GM10266 (cell line): ENCODE results near the gene RAB15.
A peak's percentile ranks its signal among the peaks of the same experiment; 100 is the strongest.

Source experiments
- DNase-seq: peaks from one replicate; pipeline ENCODE4 v3.0.0; 2012; ENCODE audit errors: extremely low spot score
- TF ChIP-seq, protein P1 (sequence below): IDR thresholded peaks from 2 replicates; pipeline ENCODE4 v1.5.1; 2012; ENCODE audit warnings: mild to moderate bottlenecking, low read depth; ENCODE audit not compliant: control insufficient read depth, insufficient read depth; ENCODE audit errors: missing control alignments

Gene RAB15

GRCh38 chr14:65010211-65010931 lies 38.2 kb upstream of the RAB15 start:
- TF ChIP-seq, protein P1, sequence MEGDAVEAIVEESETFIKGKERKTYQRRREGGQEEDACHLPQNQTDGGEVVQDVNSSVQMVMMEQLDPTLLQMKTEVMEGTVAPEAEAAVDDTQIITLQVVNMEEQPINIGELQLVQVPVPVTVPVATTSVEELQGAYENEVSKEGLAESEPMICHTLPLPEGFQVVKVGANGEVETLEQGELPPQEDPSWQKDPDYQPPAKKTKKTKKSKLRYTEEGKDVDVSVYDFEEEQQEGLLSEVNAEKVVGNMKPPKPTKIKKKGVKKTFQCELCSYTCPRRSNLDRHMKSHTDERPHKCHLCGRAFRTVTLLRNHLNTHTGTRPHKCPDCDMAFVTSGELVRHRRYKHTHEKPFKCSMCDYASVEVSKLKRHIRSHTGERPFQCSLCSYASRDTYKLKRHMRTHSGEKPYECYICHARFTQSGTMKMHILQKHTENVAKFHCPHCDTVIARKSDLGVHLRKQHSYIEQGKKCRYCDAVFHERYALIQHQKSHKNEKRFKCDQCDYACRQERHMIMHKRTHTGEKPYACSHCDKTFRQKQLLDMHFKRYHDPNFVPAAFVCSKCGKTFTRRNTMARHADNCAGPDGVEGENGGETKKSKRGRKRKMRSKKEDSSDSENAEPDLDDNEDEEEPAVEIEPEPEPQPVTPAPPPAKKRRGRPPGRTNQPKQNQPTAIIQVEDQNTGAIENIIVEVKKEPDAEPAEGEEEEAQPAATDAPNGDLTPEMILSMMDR, result no peak
- no peak for DNase-seq

DNA sequence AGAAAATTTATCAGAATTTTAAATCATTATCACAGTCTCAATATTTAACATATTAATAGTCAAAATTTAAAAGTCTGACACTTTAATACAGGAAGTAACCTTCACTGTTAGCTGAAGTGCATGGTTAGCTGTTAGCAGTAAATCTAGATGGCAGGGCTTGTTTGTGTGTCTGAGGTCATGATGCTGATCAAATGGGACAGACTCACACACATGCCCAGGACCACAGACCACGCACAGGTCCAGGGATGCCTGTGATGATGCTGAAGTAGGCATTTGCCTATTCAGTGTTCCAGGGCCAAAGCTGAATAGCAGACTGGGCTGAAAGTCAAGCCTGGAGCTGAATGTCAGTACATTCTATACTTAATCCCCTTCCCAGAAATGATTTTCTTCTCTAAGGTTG lies 35.1 kb upstream of the RAB15 start:
- no peak for DNase-seq
- TF ChIP-seq, protein P1, result no peak

- DNase-seq, result no peak
- TF ChIP-seq, protein P1, result no peak
These were observed 34.2 kb upstream of the RAB15 start for GRCh38 chr14:65006261-65006721.

DNA sequence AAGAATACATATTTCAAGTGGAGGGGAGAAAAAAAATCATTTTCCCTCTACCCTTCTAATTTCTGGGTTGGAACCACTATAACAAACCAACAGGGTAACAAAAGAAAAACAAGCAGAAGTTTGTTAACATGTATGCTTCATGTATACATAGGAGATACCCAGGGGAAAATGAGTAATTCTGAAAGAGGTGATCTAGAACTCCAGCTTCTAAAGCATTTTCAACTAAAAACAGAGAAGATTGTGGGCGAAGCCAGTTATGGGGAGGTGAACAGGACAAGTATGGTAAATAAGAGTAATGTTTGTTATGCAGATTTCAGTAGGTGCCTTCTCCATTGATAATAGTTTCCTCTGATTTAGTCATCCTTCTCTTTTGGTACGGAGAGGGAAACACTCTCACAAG lies 31.3 kb upstream of the RAB15 start:
- TF ChIP-seq, protein P1, result no peak
- peak; percentile 38 for DNase-seq

DNA sequence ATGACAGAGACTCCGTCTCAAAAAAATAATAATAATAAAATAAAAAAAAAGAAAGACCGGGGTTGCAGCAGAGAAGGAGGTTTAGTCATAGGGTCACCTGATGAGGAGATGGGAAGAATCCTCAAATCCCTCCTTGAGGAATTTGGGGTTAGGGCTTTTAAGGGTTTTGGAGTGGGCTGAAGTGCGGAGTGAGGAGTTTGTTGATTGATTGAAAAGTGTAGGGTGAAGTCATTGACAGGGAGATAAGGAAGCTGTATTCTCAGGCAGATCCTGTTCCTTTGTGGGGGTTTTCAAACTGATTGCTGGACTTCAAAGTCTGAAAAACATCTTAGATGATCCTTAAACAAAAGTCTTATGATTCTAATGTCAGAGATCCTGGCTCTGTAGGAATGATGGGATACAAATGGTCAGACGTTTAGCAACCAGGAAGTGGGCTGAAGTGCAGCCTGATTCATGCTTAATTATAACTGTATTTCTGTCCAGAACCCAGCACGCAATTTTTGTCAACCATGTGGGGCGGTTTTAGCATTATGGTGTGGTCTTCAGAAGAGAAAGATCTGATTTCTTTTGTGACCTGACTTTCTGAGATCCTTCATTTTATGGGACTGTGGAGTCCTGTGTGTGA lies 30.6 kb upstream of the RAB15 start:
- TF ChIP-seq, protein P1, result no peak
- no peak for DNase-seq

DNA sequence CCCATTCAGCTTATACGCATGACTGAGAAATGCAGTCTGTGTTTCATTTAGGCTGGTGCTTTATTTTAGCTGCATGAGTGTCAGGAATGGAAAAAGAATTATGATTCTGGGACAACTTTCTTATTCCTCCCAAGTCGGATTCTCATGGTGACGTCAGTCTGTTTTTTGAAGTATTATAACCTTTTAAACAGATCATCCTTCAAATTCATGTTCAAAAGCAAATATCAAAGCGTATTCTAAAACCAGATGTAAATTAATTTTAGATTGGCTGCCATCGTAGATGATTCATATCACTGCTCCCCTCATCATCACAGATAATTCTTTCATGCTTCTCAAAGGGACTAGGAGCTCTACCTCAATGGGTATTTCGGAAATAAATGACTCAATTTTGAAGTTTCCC lies 29.6 kb upstream of the RAB15 start:
- TF ChIP-seq, protein P1, result no peak
- no peak for DNase-seq
